Sigmoid colon (tissue), 7 donors: ENCODE results near the gene GAL3ST2. TPM values are rescaled to one million over a fixed set of nuclear protein-coding genes. Genes with fewer than 3 reads are reported as not detected.
A peak's percentile ranks its signal among the peaks of the same experiment; 100 is the strongest.
"Not testable (repeated sequence)": the region's sequence is repeated elsewhere in the genome, so short reads cannot be mapped to it uniquely, and the experiment has no call there.

ENCODE experiments used
- DNase-seq: peaks from one replicate; pipeline ENCODE4 v3.0.0-alpha.2; 2019
- H3K27ac ChIP-seq, 4 donors: fragments of 200-600 bp; sonication (generic); one replicate each; pipeline ENCODE4 v1.5.1; 2016 to 2019; ENCODE audit warnings: mild to moderate bottlenecking in 1 of 4
- H3K27me3 ChIP-seq, 3 donors: fragments of 200-600 bp; sonication (generic); one replicate each; pipeline ENCODE4 v1.5.1; 2019; ENCODE audit warnings: mild to moderate bottlenecking in 1 of 3
- H3K36me3 ChIP-seq, 4 donors: fragments of 200-600 bp; sonication (generic); one replicate each; pipeline ENCODE4 v1.5.1; 2016 to 2019
- H3K4me1 ChIP-seq, 4 donors: fragments of 200-600 bp; sonication (generic); one replicate each; pipeline ENCODE4 v1.5.1; 2017 to 2019
- H3K4me3 ChIP-seq, 4 donors: fragments of 200-600 bp; sonication (generic); one replicate each; pipeline ENCODE4 v1.5.1; 2017 to 2019; ENCODE audit warnings: mild to moderate bottlenecking in 2 of 4, moderate library complexity in 1 of 4
- H3K9me3 ChIP-seq, 4 donors: fragments of 200-600 bp in 3 of 4; sonication (generic) in 3 of 4; one replicate each; pipeline versions ENCODE4 v1.5.1 to v1.6.1; 2013 to 2019
- EP300 ChIP-seq, 4 donors: sonication (generic); formaldehyde crosslinking; IDR thresholded peaks; one replicate each; pipeline ENCODE4 v1.6.1; 2017; ENCODE audit warnings: antibody characterized with exemption in 4 of 4
- POLR2A ChIP-seq, 2 donors: fragments of 450-650 bp; IDR thresholded peaks; one replicate each; pipeline ENCODE4 v1.6.1; 2016; ENCODE audit warnings: antibody characterized with exemption in 2 of 2, mild to moderate bottlenecking in 2 of 2, moderate library complexity in 2 of 2
- POLR2AphosphoS5 ChIP-seq, 4 donors: sonication (generic); formaldehyde crosslinking; IDR thresholded peaks; one replicate each; pipeline ENCODE4 v1.6.1; 2017; ENCODE audit warnings: antibody characterized with exemption in 4 of 4
- WGBS, 2 donors: extraction: QIAGEN DNeasy Blood & Tissue Kit; methylation state at CpG; one replicate each; pipeline ENCODE4 v1.1.7; 2013; 5-methylcytosine and 5-hydroxymethylcytosine counted together
- intact Hi-C: fragments of 100-400 bp; cut with DNase I; formaldehyde crosslinking; loops from one replicate; pipeline ENCODE4 v1.15.1; 2023
- polyA plus RNA-seq, 3 donors: library from polyadenylated mRNA; stranded (reverse); fragments of 200-250 nt; gene quantifications; one replicate each; pipeline ENCODE4 v1.2.3, GENCODE V29; 2013
- total RNA-seq, 4 donors: library from RNA; depleted of rRNA; stranded (reverse); fragments of >200 nt; gene quantifications; one replicate each; pipeline ENCODE4 v1.1.0, GENCODE V29; 2016
- TF ChIP-seq, protein P1 (sequence below), 4 experiments: fragments of 450-650 bp in 3 of 4; fragments of 200-600 bp in 1 of 4; IDR thresholded peaks; one replicate each; pipeline ENCODE4 v1.5.1; 2016 to 2019; ENCODE audit warnings: antibody characterized with exemption in 4 of 4, mild to moderate bottlenecking in 3 of 4, moderate library complexity in 2 of 4
- donor health status: healthy with polysubstance abuse.
- donor health status: Bipolar disorder and iron deficiency.
- donor health status: healthy.

The GAL3ST2 gene
- total and polyA plus RNA-seq, 7 donors = 0.33 to 13.6 (median 3.0) TPM; not detected in 2

DNA sequence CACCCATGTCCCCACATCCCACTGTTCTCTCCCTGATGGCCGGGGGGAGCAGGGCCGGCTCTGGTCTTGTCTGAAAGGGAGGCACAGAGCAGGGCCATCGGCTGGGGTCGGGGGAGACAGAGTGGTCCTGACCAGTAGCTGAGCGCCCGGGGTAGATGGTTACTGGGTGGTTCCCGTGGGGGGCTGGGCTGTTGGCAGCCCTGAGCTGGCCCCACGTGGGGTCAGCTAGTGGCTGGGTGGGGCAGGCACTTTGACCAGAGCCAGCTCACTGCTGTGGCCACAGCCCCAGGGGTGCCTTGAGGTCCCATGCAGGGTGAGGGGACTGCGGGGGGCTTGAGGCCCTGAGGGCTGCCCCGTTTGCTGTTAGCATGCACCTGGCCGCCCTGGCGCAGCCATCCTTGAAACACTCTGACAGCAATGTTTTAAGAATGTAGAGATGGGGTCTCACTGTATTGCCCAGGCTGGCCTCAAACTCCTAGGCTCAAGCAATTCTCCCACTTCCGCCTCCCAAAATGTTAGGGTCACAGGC, 20.1 kb downstream of the GAL3ST2 start:
- WGBS, 2 donors = 31 to 86% methylated on average over 13 of the region's 13 CpGs
- Histone ChIP-seq H3K4me3 (no peak overlapping the region), H3K9me3 (no peaks in the 10 kb centered on the region), H3K4me1 (no peaks in the 10 kb centered on the region), H3K36me3 (no peaks in the 10 kb centered on the region), H3K27me3 (peaks cover 0 to 21% (median 0%) of the 10 kb centered on the region in 3 donors), H3K27ac (no peak overlapping the region)
- no peak for TF ChIP-seq POLR2AphosphoS5 (IDR thresholded peaks at IDR 0.05)
- no peak for TF ChIP-seq POLR2A (IDR thresholded peaks at IDR 0.05)
- DNase-seq = peak; percentile 61
- intact Hi-C loops = no loop called here

DNA sequence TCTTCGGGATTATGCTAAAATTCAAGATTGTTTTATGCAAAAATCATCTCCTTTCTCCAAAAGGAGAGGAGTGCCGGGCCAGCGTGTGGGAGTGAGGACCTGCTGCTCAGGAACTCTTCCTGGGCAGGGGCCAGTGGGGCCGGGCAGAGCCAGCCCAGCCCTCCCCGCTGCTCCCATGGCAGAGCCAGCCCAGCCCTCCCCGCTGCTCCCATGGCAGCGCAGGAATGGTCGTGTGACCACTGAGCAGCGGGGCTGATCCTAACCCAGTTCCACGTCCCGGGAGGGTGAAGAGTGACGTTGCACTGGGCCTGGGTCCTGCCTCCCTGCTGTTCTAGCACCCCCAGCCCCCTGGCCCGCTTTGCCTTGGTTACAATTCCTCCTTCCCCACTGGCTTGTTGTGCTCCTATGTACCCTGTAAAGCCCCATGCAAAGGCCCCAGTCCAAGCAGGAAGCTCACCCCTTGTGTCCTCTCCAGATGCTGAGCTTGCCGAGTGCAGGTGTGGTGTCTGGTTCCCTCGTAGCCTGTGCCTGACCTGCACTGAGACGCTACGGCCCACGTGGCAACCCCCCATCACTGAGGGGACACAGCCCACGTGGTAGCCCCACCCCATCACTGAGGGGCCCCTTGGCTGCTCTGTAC, 20.9 kb downstream of the GAL3ST2 start:
- intact Hi-C loops = no loop called here
- no peak for DNase-seq
- H3K4me3 ChIP-seq = no peak overlapping the region
- 18 to 71% methylated on average over 19 of the region's 19 CpGs for WGBS, 2 donors
- no peak for TF ChIP-seq POLR2AphosphoS5 (IDR thresholded peaks at IDR 0.05)
- H3K4me1 ChIP-seq = no peaks in the 10 kb centered on the region
- H3K9me3 ChIP-seq = no peaks in the 10 kb centered on the region
- H3K27me3 ChIP-seq = peaks cover 0 to 30% (median 4%) of the 10 kb centered on the region in 3 donors
- H3K36me3 ChIP-seq = no peaks in the 10 kb centered on the region
- no peak overlapping the region for H3K27ac ChIP-seq

DNA sequence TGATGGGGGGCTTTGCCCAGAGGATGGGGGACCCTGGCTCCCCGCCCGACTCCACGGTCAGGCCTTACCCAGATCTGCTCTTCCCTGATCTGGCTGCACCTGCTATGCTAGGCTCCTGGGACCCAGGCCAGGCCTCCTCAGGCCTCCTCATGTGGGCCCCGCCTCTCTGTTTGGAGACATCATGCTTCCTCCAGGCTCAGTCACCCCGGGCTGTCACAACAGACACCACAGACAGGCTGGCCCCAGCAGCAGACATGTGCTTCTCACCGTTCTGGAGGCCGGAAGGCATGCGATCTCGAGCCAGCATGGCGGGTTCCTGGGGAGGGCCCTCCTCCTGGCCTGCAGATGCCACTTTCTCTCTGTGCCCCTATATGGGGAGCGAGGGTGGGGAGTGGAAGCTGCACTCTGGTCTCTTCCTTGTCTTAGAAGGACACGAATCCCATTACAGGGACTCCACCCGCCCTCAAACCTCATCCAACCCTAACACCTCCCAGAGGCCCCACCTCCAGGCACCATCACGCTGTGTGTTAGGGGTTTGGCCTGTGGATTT, 21.5 kb downstream of the GAL3ST2 start:
- intact Hi-C loops = no loop called here
- no peaks in the 10 kb centered on the region for H3K36me3 ChIP-seq
- peaks cover under 1 to 3% (median 1%) of the 10 kb centered on the region in 4 donors for H3K4me1 ChIP-seq
- no peak overlapping the region for H3K4me3 ChIP-seq
- peak; percentile 61 for DNase-seq
- TF ChIP-seq, protein P1, sequence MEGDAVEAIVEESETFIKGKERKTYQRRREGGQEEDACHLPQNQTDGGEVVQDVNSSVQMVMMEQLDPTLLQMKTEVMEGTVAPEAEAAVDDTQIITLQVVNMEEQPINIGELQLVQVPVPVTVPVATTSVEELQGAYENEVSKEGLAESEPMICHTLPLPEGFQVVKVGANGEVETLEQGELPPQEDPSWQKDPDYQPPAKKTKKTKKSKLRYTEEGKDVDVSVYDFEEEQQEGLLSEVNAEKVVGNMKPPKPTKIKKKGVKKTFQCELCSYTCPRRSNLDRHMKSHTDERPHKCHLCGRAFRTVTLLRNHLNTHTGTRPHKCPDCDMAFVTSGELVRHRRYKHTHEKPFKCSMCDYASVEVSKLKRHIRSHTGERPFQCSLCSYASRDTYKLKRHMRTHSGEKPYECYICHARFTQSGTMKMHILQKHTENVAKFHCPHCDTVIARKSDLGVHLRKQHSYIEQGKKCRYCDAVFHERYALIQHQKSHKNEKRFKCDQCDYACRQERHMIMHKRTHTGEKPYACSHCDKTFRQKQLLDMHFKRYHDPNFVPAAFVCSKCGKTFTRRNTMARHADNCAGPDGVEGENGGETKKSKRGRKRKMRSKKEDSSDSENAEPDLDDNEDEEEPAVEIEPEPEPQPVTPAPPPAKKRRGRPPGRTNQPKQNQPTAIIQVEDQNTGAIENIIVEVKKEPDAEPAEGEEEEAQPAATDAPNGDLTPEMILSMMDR (IDR thresholded peaks at IDR 0.05) = no peak
- no peak for TF ChIP-seq POLR2A (IDR thresholded peaks at IDR 0.05)
- no peak for TF ChIP-seq EP300 (IDR thresholded peaks at IDR 0.05)
- TF ChIP-seq POLR2AphosphoS5 (IDR thresholded peaks at IDR 0.05) = no peak
- no peak overlapping the region for H3K27ac ChIP-seq
- H3K9me3 ChIP-seq = no peaks in the 10 kb centered on the region
- 20 to 64% methylated on average over 14 of the region's 14 CpGs for WGBS, 2 donors
- peaks cover 2 to 36% (median 10%) of the 10 kb centered on the region in 3 donors for H3K27me3 ChIP-seq

DNA sequence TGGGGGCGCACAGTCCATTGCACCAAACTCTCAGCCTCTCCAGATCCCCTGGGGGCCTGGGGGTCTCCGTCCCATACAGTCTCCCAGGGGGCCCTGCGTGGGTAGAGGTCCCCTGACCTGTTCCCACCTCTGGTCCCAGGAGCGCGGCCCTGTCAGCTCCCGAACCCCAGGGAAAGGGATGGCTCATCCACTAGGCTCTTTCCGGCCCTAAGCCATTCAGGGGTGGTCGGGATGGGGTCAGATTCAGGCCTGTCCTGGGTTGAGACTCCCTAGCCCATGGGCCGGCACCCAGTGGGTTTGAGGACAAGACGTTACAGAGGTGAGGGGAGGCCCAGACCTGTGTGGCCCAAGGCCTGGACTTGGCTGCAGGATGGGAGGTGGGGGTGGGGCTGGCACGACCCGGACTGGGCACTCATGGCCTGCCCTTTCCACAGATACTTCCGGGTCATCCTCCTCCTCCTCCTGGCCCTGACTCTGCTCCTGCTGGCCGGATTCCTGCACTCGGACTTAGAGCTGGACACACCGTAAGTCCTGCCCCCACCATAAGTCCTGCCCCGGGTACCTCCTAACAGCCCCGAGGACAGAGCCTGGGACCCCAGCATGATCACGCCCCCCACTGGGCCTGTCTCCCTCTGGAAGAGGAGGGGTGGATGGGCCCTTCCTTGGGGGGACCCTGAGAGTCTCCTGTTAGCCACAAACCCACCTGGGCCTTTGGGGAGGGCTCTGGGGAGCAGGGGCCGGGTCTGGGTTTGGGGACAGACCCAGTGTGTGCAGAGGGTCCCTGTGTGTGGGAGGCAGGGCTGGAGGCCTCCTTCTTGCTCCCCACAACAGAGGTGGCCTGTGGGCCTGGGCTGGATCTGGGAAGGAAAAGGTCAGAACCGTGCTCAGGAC, 22.3 kb downstream of the GAL3ST2 start:
- Histone ChIP-seq H3K27ac (no peak overlapping the region), H3K4me3 (no peak overlapping the region), H3K27me3 (peaks cover 6 to 44% (median 17%) of the 10 kb centered on the region in 3 donors), H3K4me1 (peaks cover 3 to 11% (median 9%) of the 10 kb centered on the region in 4 donors), H3K36me3 (no peaks in the 10 kb centered on the region), H3K9me3 (no peaks in the 10 kb centered on the region)
- peak; percentile 58 for DNase-seq
- TF ChIP-seq EP300 (IDR thresholded peaks at IDR 0.05) (no peak), POLR2AphosphoS5 (IDR thresholded peaks at IDR 0.05) (no peak), POLR2A (IDR thresholded peaks at IDR 0.05) (no peak)
- TF ChIP-seq, protein P1 (IDR thresholded peaks at IDR 0.05) = no peak
- 74 to 90% methylated on average over 21 of the region's 21 CpGs for WGBS, 2 donors
- intact Hi-C loops = no loop called here

DNA sequence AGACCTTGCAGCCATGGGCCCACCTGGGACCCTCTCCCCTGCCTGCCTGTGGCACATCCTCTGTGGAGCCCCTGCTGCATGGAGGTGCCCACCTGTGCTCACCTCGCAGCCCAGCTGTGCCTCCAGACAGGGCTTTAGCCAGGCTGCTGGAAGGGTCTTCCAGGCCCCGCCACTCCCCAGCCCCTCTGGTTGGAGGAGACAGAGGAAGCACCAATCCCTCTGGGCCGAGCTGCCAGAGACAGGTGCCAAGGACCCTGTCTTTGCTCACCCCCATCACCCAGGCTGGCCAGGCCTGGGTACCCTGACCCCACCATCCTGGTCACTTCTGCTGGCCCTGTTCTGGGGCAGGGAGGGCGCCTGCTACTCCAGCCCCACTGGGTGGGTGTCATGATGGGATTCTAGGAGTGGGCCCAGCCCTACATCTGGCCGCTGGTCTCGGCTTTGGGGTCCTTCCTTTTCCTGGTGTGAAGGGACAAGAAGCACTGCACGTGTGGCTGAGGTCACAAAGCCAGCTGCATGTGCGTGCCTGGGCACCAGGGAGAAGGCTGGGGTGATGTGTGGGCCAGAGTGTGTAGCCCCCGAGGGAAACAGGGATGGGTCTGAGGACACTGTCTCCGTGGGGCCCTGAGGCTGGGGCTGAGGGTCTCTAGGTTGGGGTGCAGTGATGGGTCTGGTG, 23.0 kb downstream of the GAL3ST2 start:
- intact Hi-C loops = no loop called here
- DNase-seq = no peak
- TF ChIP-seq POLR2AphosphoS5 (IDR thresholded peaks at IDR 0.05) (no peak), POLR2A (IDR thresholded peaks at IDR 0.05) (no peak), EP300 (IDR thresholded peaks at IDR 0.05) (no peak)
- TF ChIP-seq, protein P1 (IDR thresholded peaks at IDR 0.05) = no peak
- Histone ChIP-seq H3K4me1 (peaks cover 3 to 18% (median 15%) of the 10 kb centered on the region in 4 donors), H3K9me3 (no peaks in the 10 kb centered on the region), H3K4me3 (no peak overlapping the region), H3K27me3 (peaks cover 13 to 51% (median 25%) of the 10 kb centered on the region in 3 donors), H3K36me3 (no peaks in the 10 kb centered on the region), H3K27ac (no peak overlapping the region)
- WGBS, 2 donors = 86 to 91% methylated on average over 10 of the region's 10 CpGs

DNA sequence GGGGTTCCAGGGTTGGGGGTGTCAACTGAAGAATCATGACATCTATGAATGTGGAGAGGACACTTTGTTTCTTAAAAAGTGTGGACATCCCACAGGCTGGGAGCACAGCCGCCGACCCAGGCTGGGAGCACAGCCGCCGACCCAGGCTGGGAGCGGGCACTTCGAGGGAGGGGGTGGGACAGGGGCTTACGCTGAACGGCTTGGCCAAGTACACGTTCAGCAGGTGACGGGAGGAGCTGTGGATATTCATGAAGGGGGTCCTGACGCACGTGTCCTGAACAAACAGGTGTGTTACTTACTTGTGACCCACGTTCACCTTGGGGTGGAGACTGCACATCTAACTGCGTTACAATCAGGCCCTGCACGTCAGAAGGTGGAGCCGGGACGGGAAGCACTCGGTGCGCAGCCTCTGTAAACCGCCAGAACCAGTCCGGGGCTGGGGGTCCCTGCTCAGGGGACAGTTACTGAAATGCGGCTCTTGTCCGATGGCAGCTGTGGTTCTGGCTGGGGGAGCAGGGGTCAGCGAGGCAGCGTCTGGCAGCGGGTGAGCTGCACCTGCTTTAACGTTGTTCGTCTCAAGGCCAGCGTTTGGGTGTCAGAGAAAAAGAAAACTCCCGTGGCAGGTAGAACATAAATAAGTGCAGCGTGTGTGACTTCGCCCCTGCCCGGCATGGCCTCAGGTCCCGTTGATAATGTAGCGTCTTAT, 23.7 kb downstream of the GAL3ST2 start:
- H3K4me3 ChIP-seq, DNase-seq, intact Hi-C loops, H3K9me3 ChIP-seq, H3K27ac ChIP-seq, H3K36me3 ChIP-seq: not testable (repeated sequence)
- H3K4me1 ChIP-seq = peaks cover 3 to 22% (median 17%) of the 10 kb centered on the region in 4 donors
- WGBS, 2 donors = 80 to 86% methylated on average over 35 of the region's 35 CpGs
- peaks cover 15 to 55% (median 25%) of the 10 kb centered on the region in 3 donors for H3K27me3 ChIP-seq
